HL-60 (cell line): ENCODE data around the gene RASAL1.

Experiments
- DNase-seq, 2 experiments: peaks; one replicate each; pipeline ENCODE4 v3.0.0-alpha.2; 2010 to 2020; ENCODE audit warnings: low read depth in 1 of 2, low spot score in 1 of 2
- H3K27ac ChIP-seq: fragments of 250-450 bp; sonication (Bioruptor Pico); replicated peaks from 2 replicates; pipeline ENCODE4 v1.5.1; 2020; ENCODE audit warnings: mild to moderate bottlenecking, moderate library complexity
- H3K27me3 ChIP-seq: fragments of 250-450 bp; sonication (Bioruptor Pico); 2 replicates; pipeline ENCODE4 v1.5.1; 2021; ENCODE audit warnings: mild to moderate bottlenecking, moderate library complexity; ENCODE audit not compliant: insufficient read depth, poor library complexity, severe bottlenecking
- H3K4me3 ChIP-seq: replicated peaks from 2 replicates; pipeline ENCODE4 v1.5.1; 2011; ENCODE audit warnings: mild to moderate bottlenecking, control low read depth, low read length; ENCODE audit not compliant: insufficient read depth
- CTCF ChIP-seq: IDR thresholded peaks from one replicate; pipeline ENCODE4 v1.5.1; 2011; ENCODE audit warnings: low read length, control low read depth, inconsistent platforms; ENCODE audit not compliant: insufficient read depth
- GABPA ChIP-seq: IDR thresholded peaks from 2 replicates; pipeline ENCODE4 v1.6.1; 2012; ENCODE audit warnings: low read depth
- POLR2AphosphoS5 ChIP-seq: IDR thresholded peaks from 2 replicates; pipeline ENCODE4 v1.6.1; 2012; ENCODE audit warnings: low read depth
- REST ChIP-seq: IDR thresholded peaks from 2 replicates; pipeline ENCODE4 v1.6.1; 2012; ENCODE audit warnings: low read depth; ENCODE audit not compliant: insufficient replicate concordance
- SPI1 ChIP-seq: IDR thresholded peaks from 2 replicates; pipeline ENCODE4 v1.6.1; 2012; ENCODE audit warnings: low read depth, mild to moderate bottlenecking, borderline replicate concordance

The RASAL1 gene

GRCh38 chr12:113158439-113159203, 23.1 kb upstream of the RASAL1 start:
- TF ChIP-seq GABPA (no peak), REST (no peak), CTCF (no peak), POLR2AphosphoS5 (no peak), SPI1 (no peak)
- DNase-seq = no peak
- no peak overlapping the region for H3K4me3 ChIP-seq
- H3K27ac ChIP-seq = no peak overlapping the region
- no peaks in the 10 kb centered on the region for H3K27me3 ChIP-seq

- no peak for DNase-seq
- H3K4me3 ChIP-seq = no peak overlapping the region
- H3K27ac ChIP-seq = no peak overlapping the region
- TF ChIP-seq SPI1 (no peak), POLR2AphosphoS5 (no peak; the same call in 1 of the 2 replicates), REST (no peak), CTCF (no peak), GABPA (no peak)
- no peaks in the 10 kb centered on the region for H3K27me3 ChIP-seq
These were observed 21.8 kb upstream of the RASAL1 start for GRCh38 chr12:113157218-113157859.

GRCh38 chr12:113155646-113156045, 20.1 kb upstream of the RASAL1 start:
- H3K4me3 ChIP-seq = no peak overlapping the region
- no peak overlapping the region for H3K27ac ChIP-seq
- DNase-seq = peak in 1 of 2 experiments; percentile 51
- TF ChIP-seq CTCF (no peak), GABPA (no peak), SPI1 (no peak), REST (no peak), POLR2AphosphoS5 (no peak)
- H3K27me3 ChIP-seq = no peaks in the 10 kb centered on the region
